ENCODE results near the gene TMEM52B. TPM values are rescaled to one million over a fixed set of nuclear protein-coding genes. Genes with fewer than 3 reads are reported as not detected.
"Not testable (repeated sequence)": the region's sequence is repeated elsewhere in the genome, so short reads cannot be mapped to it uniquely, and the experiment has no call there.

TMEM52B gene
- polyA plus RNA-seq, 1 donor: 0.23 TPM

DNA sequence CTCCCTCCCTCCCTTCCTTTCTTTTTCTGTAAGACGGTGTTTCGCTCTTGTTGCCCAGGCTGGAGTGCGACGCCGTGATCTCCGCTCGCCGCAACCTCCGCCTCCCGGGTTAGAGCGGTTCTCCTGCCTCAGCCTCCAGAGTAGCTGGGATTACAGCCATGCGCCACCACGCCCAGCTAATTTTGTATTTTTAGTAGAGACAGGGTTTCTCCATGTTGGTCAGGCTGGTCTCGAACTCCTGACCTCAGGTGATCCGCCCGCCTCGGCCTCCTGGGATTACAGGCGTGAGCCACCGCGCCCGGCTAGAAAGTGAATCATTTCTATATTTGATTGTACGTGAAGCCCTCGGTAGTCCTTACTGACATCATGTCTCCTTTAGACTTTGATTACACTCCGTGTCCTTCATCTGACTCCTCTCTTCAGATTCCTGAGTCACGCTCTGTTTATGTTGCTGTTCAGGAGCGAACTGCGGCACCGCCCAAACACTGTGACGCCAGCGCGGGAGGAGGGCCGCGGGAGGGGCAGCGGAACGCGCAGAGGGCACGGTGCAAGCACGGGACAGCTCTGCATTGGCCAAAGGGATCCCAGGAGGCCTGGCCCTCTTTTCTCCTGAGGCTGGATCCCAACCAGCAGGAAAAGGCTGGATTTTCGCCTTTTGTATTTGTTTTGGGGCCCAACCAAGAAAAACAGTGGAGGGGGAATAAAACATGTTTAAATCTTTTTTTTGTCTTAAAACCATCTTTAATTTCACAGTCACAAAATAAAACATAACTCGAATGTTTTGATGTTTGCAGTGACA lies 33.3 kb downstream of the TMEM52B start:
- DNase-seq: peak; percentile 94

GRCh38 chr12:10212739-10213131 lies 33.9 kb downstream of the TMEM52B start, which contains the start of gene GABARAPL1:
Gene GABARAPL1 (plus strand): TSS chr12:10212877. CDS start chr12:10213130, 253 bp downstream.
- DNase-seq: peak; percentile 83

GRCh38 chr12:10213168-10214135 lies 34.6 kb downstream of the TMEM52B start:
- peak; percentile 70 for DNase-seq

DNA sequence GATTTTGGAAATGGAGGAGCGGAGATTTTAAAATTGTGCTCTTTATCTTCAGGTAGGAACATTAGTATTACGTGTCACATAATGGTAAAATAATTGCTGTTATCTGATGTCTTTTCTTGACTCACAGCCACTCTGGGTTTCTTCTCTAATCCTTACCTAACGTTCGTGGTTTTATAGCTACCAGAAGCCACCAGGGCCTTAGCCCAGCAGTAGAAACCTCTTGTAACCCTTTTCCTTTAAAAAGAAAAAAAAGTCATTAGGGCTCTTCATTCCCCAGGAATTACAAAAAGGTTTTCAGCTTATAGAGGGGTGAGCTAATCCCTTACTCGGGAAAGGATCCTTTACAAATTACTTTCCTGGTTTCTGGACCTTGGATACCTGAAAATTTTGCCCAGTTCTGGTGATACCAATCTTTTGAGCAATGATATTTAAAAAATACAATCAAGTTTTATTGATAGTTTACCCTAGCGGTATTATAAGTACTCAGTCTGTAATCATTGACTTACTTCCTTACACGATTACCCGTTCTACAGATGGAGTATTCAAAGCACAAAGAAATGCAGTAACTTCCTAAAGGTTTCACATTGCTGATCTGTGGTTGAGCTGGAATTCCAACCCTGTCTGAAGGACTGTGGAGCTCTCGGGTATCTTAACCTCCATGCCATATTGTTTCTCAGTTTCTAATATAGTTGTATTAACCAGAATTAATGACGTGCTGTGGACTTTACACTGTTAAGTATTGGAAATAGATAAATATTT lies 35.5 kb downstream of the TMEM52B start:
- no peak for DNase-seq

DNA sequence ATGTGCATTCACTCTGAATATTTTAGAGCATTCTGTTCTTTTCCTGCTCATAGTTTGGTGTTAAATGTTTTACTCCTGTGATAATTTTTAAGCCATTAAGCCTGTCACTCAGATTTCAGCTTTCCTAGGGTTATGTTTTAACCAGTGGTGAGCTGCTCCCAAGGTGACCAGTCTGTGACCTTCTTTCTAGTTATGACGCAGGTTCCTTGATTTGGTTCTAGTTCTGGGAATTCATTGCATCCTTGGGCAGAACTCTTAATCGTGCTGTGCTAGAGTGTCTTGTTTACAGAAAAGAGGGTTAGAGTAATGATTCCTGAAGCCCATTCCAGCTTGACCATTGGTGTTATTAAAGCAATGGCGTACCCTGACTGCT lies 36.0 kb downstream of the TMEM52B start:
- no peak for DNase-seq

DNA sequence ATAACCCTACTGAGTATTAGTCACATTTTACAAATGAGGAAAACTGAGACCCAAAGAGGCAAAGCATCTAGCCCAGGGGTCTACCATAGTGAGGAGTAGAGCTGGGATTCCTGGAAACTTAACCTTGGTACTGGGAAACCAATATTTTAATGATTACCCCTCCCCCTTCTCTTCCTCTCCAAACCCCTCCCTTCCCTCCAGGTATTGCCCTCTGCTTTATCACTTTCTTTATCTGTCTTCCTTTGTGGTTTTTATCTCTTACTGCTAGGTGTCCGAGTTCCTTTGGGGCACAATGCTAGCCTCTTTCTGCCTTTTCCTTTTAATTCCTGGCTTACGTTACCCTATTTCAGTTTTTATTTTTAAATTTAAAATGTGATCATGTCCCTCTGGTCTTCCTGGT lies 36.6 kb downstream of the TMEM52B start:
- DNase-seq: no peak

DNA sequence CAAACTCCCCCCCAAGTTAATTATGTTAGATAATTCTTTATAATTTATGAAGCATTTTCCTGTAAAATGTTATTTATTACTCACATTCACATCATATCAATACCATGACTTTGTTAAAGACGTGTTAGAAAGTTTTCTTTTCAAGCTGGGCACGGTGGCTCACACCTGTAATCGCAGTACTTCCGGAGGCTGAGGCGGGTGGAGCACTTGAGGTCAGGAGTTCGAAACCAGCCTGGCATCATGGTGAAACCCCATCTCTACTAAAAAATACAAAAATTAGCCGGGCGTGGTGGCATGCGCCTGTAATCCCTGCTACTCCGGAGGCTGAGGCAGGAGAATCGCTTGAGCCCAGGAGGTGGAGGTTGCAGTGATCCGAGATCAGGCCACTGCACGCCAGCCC lies 37.1 kb downstream of the TMEM52B start:
- DNase-seq: not testable (repeated sequence)

GRCh38 chr12:10218021-10218420 lies 39.2 kb downstream of the TMEM52B start:
- DNase-seq: no peak

- no peak for DNase-seq
These were observed 41.7 kb downstream of the TMEM52B start for GRCh38 chr12:10220398-10221077.

DNA sequence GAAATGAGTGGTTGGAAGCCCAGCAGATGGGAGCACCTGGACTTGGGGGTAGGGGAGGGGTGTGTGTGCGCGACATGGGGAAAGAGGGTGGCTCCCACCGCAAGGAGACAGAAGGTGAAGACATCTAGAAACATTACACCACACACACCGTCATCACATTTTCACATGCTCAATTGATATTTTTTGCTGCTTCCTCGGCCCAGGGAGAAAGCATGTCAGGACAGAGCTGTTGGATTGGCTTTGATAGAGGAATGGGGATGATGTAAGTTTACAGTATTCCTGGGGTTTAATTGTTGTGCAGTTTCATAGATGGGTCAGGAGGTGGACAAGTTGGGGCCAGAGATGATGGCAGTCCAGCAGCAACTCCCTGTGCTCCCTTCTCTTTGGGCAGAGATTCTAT lies 43.0 kb downstream of the TMEM52B start:
- no peak for DNase-seq

GRCh38 chr12:10223208-10223607 lies 44.4 kb downstream of the TMEM52B start:
- DNase-seq: no peak

DNA sequence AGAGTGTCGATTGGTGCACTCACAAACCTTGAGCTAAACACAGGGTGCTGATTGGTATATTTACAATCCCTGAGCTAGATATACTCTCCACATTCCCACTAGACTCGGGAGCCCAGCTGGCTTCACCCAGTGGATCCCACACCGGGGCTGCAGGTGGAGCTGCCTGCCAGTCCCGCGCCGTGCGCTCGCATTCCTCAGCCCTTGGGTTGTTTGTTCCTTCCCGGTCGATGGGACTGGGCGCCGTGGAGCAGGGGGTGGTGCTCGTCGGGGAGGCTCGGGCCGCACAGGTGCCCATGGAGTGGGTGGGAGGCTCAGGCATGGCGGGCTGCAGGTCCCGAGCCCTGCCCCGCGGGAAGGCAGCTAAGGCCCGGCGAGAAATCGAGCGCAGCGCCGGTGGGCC lies 46.6 kb downstream of the TMEM52B start:
- DNase-seq: not testable (repeated sequence)

- no peak for DNase-seq
These were observed 47.3 kb downstream of the TMEM52B start for GRCh38 chr12:10226086-10226485.

- DNase-seq: no peak
These were observed 47.9 kb downstream of the TMEM52B start for GRCh38 chr12:10226731-10227130.

DNA sequence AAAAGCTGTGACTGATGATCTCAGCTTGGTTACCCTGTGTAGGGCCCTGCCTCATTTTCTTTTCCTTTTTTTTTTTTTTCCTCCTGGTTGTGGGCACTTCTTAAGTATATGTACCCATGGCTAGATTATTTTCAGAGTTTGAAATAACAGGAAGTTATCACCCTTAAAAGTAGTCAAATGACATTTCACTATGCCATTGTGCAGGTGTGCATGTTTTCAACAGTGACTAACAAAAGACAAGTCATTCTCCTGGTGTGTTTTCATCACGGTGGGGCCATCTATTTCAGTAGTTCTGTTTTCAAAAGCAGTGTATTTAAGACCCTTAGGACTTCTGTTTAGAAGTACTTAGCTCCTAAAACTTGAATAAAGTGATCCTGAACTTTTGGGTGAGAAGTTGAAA lies 48.8 kb downstream of the TMEM52B start:
- no peak for DNase-seq

DNA sequence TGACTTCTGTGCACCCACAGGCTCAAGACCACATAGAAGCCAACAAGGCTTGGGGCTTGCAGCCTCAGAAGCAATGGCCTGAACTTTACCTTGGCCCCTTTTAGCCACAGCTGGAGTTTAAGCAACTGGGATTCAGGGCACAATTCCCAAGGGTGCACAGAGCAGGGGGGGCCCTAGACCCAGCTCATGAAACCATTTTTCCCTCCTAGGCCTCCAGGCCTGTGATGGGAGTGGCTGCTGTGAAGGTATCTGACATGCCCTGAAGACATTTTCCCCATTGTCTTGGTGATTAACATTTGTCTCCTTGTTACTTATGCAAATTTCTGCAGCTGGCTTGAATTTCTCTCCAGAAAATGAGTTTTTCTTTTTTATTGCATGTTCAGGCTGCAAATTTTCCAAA lies 55.7 kb downstream of the TMEM52B start:
- no peak for DNase-seq

DNA sequence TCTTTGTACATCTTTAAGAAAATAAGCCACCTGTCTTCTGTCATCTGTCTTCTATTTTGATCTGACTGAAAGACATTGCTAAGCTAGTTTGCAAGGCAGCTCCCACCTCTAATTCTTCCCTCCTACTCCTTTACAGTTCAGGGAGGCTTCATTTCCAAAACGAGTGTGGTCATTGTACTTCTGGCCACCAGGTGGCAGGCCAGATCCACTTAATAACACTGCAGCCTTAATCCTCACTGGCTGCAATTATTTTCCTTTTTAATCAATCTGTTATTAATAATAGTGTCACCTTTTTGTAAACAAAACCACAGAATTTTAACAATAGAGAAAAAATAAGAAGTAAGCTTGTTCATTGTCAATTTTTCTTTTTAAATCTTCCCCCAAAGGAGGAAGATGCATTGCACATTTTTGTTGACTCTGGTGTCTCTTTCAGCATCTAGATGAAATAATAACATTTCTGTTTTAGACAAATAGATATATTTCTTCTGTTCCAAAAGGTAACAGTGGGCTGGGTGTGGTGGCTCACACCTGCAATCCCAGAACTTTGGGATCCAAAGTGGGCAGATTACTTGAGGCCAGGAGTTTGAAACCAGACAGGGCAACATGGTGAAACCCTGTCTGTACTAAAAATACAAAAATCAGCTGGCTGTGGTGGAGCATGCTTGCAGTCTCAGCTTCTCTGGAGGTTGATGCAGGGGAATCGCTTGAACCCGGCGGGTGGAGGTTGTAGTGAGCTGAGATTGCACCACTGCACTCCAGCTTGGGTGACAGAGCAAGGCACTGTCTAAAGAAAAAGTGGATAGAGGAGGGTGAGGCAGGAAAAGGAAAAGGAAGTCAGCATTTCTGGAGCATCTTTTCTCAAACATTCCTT lies 57.2 kb downstream of the TMEM52B start:
- no peak for DNase-seq

- DNase-seq: no peak
These were observed 57.9 kb downstream of the TMEM52B start for GRCh38 chr12:10236720-10237119.

DNA sequence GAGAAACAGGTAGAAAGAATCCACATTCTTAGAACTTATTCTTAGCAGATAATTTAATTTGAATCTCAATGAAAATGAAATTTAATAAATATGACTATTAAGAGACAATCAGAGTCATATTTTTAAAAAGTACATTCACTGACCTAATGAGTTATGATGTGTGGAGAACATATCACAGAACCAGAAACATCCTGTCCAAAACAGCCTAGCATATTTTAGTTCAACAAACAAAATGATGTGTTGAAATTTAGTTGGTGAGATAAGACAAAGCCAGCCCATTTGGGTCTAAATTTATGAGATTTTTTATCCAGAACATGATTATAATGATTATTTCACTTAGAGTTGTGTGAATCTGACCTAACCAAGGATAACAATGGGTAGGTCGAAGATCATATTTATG lies 59.7 kb downstream of the TMEM52B start:
- DNase-seq: no peak

GRCh38 chr12:10241290-10241689 lies 62.5 kb downstream of the TMEM52B start:
- DNase-seq: no peak

All from hindlimb muscle (tissue), 1 donor.